ENCODE results near the gene DEPP1. TPM values are rescaled to one million over a fixed set of nuclear protein-coding genes. Genes with fewer than 3 reads are reported as not detected.

Gene DEPP1
- total RNA-seq, 1 experiment from 2014 or later: 3.8 TPM

DNA sequence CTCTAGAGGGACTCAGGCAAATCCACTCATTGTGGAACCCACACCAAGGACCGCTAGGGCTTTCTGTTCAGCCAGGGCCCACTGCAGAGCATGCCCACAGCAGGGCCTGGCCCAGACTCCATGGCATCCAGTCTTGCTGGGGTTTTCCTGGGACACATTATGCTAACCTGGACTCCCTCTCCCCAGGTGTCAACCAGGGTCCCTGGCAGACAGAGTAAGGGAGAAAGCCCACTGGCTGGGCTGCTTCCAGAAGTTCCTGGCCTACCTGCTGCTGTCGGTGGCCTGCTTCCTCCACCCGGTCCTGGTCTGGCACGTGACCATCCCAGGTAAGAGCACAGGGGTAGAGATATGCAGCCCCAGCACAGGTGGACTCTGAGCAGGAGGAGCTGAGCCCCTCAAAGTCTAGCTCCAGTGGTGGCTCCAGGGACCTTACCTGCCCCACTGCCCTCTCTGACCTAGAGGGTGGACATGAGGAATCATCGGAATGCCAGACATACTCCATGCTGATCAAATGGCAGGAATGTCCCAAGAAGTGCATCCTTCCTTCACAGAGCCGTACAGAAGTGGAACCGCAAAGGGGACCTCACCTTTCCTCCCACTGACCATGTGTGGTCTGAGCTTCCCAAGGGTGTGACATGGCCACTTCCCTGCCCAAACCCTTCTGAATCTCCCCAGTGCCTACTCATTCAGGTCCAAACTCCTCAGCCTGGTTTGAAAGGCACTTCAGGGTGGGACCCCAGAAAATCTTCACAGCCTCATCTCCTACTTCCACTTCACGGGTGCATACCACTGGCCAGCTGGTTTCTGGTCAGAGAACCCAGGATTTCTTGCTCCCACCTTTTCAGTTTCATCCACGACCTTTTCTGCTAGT is 44.9 kb downstream of the DEPP1 start:
- DNase-seq (ENCODE audit: low read depth, low spot score) (no peak), ATAC-seq (no peak)
- Histone ChIP-seq H3K4me3 (replicated peaks in 1 of 2; ENCODE audit: low read depth in 1 of 2, low read length in 2 of 2) (no peak overlapping the region), H3K4me1 (ENCODE audit: control insufficient read depth in 1 of 2, insufficient read depth in 2 of 2, low read length in 2 of 2) (no peaks in the 10 kb centered on the region), H3K4me2 (ENCODE audit: low read length) (no peak overlapping the region), H3K9ac (ENCODE audit: low read length) (no peak overlapping the region), H2AFZ (ENCODE audit: low read depth, low read length, poor library complexity, severe bottlenecking) (no peak overlapping the region), H3K9me3 (ENCODE audit: control insufficient read depth in 1 of 2, insufficient read depth in 1 of 2, low read depth in 1 of 2, low read length in 2 of 2) (no peaks in the 10 kb centered on the region), H4K20me1 (ENCODE audit: insufficient read depth) (no peaks in the 10 kb centered on the region), H3K79me2 (ENCODE audit: insufficient read depth, low read length) (no peaks in the 10 kb centered on the region), H3K9me2 (ENCODE audit: insufficient read depth) (no peaks in the 10 kb centered on the region), H3K36me3 (ENCODE audit: control insufficient read depth in 1 of 2, insufficient read depth in 2 of 2, low read length in 2 of 2) (no peaks in the 10 kb centered on the region), H3K27me3 (ENCODE audit: insufficient read depth, low read length) (no peaks in the 10 kb centered on the region), H3K27ac (ENCODE audit: low read depth, low read length) (no peak overlapping the region)
- ChIA-PET CTCF (interaction anchor here (0.6 to 1.4 kb wide), 13 partner anchors 9 to 301 kb away, joined by 3 to 14 read pairs (median 4); partner anchors contain the start of genes DEPP1 and RASSF4), POLR2A (interaction anchor here (0.6 to 1.2 kb wide), 3 partner anchors 45 to 67 kb away, joined by 3 to 4 read pairs (median 3); partner anchors contain the start of genes DEPP1 and ZNF22), RAD21 (ENCODE audit: low non-redundant PET in 1 of 2, low total read pairs in 2 of 2, uncharacterized antibody in 2 of 2, unreplicated experiment in 2 of 2) (interaction anchor here (0.6 to 1.8 kb wide), 5 partner anchors 26 to 301 kb away, joined by 3 to 5 read pairs (median 4); partner anchors contain the start of gene RASSF4 (in 1 of the 2))
- no TSS peak for BruUV-seq (replicated peaks)
- intact Hi-C loops (cut with micrococcal nuclease): loop anchor here (10.0 kb wide), 1 partner anchor 301 kb away; no protein-coding TSS in a partner anchor
- no peak for TF ChIP-seq ZNF274 (IDR thresholded peaks at IDR 0.05; ENCODE audit: low read depth, low read length)
- no peak for TF ChIP-seq EGR1 (IDR thresholded peaks at IDR 0.05; ENCODE audit: low read depth)
- TF ChIP-seq ELF1 (IDR thresholded peaks at IDR 0.05; ENCODE audit: borderline replicate concordance, low read depth): no peak
- TF ChIP-seq, protein P1, sequence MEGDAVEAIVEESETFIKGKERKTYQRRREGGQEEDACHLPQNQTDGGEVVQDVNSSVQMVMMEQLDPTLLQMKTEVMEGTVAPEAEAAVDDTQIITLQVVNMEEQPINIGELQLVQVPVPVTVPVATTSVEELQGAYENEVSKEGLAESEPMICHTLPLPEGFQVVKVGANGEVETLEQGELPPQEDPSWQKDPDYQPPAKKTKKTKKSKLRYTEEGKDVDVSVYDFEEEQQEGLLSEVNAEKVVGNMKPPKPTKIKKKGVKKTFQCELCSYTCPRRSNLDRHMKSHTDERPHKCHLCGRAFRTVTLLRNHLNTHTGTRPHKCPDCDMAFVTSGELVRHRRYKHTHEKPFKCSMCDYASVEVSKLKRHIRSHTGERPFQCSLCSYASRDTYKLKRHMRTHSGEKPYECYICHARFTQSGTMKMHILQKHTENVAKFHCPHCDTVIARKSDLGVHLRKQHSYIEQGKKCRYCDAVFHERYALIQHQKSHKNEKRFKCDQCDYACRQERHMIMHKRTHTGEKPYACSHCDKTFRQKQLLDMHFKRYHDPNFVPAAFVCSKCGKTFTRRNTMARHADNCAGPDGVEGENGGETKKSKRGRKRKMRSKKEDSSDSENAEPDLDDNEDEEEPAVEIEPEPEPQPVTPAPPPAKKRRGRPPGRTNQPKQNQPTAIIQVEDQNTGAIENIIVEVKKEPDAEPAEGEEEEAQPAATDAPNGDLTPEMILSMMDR (IDR thresholded peaks at IDR 0.05 in 2 of 3, conservative IDR thresholded peaks at IDR 0.05 in 1 of 3; ENCODE audit: borderline replicate concordance in 1 of 3, insufficient read depth in 1 of 3, low read depth in 2 of 3, low read length in 2 of 3): no peak
- TF ChIP-seq, protein P2, sequence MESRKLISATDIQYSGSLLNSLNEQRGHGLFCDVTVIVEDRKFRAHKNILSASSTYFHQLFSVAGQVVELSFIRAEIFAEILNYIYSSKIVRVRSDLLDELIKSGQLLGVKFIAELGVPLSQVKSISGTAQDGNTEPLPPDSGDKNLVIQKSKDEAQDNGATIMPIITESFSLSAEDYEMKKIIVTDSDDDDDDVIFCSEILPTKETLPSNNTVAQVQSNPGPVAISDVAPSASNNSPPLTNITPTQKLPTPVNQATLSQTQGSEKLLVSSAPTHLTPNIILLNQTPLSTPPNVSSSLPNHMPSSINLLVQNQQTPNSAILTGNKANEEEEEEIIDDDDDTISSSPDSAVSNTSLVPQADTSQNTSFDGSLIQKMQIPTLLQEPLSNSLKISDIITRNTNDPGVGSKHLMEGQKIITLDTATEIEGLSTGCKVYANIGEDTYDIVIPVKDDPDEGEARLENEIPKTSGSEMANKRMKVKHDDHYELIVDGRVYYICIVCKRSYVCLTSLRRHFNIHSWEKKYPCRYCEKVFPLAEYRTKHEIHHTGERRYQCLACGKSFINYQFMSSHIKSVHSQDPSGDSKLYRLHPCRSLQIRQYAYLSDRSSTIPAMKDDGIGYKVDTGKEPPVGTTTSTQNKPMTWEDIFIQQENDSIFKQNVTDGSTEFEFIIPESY (IDR thresholded peaks at IDR 0.05; ENCODE audit: extremely low read depth, insufficient replicate concordance, low read length): no peak
- TF ChIP-seq CEBPB (IDR thresholded peaks at IDR 0.05; ENCODE audit: low read depth): no peak
- no peak for TF ChIP-seq CBX3 (IDR thresholded peaks at IDR 0.05; ENCODE audit: low read depth)
- TF ChIP-seq, protein P3, sequence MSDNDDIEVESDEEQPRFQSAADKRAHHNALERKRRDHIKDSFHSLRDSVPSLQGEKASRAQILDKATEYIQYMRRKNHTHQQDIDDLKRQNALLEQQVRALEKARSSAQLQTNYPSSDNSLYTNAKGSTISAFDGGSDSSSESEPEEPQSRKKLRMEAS (IDR thresholded peaks at IDR 0.05): no peak
- TF ChIP-seq TCF7L2 (IDR thresholded peaks at IDR 0.05; ENCODE audit: borderline replicate concordance, extremely low read depth, insufficient read depth, insufficient read length): no peak
- no peak for TF ChIP-seq POLR2AphosphoS5 (IDR thresholded peaks at IDR 0.05; ENCODE audit: low read depth, low read length)
- TF ChIP-seq FOSL1 (IDR thresholded peaks at IDR 0.05; ENCODE audit: low read depth): no peak
- TF ChIP-seq POLR2A (IDR thresholded peaks at IDR 0.05; ENCODE audit: borderline replicate concordance, extremely low read depth, insufficient read depth, insufficient read length): no peak
- TF ChIP-seq, protein P4, sequence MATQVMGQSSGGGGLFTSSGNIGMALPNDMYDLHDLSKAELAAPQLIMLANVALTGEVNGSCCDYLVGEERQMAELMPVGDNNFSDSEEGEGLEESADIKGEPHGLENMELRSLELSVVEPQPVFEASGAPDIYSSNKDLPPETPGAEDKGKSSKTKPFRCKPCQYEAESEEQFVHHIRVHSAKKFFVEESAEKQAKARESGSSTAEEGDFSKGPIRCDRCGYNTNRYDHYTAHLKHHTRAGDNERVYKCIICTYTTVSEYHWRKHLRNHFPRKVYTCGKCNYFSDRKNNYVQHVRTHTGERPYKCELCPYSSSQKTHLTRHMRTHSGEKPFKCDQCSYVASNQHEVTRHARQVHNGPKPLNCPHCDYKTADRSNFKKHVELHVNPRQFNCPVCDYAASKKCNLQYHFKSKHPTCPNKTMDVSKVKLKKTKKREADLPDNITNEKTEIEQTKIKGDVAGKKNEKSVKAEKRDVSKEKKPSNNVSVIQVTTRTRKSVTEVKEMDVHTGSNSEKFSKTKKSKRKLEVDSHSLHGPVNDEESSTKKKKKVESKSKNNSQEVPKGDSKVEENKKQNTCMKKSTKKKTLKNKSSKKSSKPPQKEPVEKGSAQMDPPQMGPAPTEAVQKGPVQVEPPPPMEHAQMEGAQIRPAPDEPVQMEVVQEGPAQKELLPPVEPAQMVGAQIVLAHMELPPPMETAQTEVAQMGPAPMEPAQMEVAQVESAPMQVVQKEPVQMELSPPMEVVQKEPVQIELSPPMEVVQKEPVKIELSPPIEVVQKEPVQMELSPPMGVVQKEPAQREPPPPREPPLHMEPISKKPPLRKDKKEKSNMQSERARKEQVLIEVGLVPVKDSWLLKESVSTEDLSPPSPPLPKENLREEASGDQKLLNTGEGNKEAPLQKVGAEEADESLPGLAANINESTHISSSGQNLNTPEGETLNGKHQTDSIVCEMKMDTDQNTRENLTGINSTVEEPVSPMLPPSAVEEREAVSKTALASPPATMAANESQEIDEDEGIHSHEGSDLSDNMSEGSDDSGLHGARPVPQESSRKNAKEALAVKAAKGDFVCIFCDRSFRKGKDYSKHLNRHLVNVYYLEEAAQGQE (IDR thresholded peaks at IDR 0.05; ENCODE audit: low read depth): no peak
- TF ChIP-seq ZFX (IDR thresholded peaks at IDR 0.05): no peak
- TF ChIP-seq SIN3A (IDR thresholded peaks at IDR 0.05; ENCODE audit: low read depth): no peak
- TF ChIP-seq SP1 (IDR thresholded peaks at IDR 0.05; ENCODE audit: low read depth): no peak
